Measurements from ENCODE around the gene ZNF197.
"Not testable (repeated sequence)": the region's sequence is repeated elsewhere in the genome, so short reads cannot be mapped to it uniquely, and the experiment has no call there.

DNA sequence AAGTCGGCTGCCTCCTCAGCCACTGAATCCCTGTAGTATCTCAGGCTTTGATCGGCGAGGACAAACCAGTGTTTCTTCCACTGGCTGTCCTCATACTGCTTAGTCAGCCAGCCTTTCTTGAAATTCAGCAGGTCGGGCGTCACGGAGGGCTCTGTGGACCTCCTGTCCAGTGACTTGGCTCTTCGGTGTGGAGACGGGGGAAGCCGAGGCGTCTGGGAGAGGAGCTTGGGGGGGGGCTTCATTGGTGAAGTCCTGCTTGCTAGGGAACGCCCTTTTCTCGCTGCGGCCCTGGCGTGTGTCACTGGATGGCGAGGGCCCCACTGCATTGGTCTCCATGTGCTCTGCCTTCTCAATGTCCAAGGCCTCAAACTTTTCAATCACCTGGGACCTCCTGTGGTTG is 45.1 kb upstream of the ZNF197 start:
- not testable (repeated sequence) for TF ChIP-seq POLR2A (IDR thresholded peaks at IDR 0.05; ENCODE audit: insufficient read depth in 1 of 2, low read depth in 2 of 2, low read length in 2 of 2); BHLHE40 (IDR thresholded peaks at IDR 0.05; ENCODE audit: low read length); PLRG1 (conservative IDR thresholded peaks at IDR 0.05); CBX5 (CRISPR knock-in tag; IDR thresholded peaks at IDR 0.05; ENCODE audit: borderline replicate concordance); DR1 (CRISPR knock-in tag; IDR thresholded peaks at IDR 0.05); ZBTB20 (CRISPR knock-in tag; IDR thresholded peaks at IDR 0.05; ENCODE audit: borderline replicate concordance, low read depth); FOXM1 (CRISPR knock-in tag; IDR thresholded peaks at IDR 0.05); HOXA3 (CRISPR knock-in tag; IDR thresholded peaks at IDR 0.05); ZFX (CRISPR knock-in tag; IDR thresholded peaks at IDR 0.05; ENCODE audit: low read depth); TARDBP (CRISPR knock-in tag; IDR thresholded peaks at IDR 0.05); NBN (conservative IDR thresholded peaks at IDR 0.05)
- TF ChIP-seq, protein P1, sequence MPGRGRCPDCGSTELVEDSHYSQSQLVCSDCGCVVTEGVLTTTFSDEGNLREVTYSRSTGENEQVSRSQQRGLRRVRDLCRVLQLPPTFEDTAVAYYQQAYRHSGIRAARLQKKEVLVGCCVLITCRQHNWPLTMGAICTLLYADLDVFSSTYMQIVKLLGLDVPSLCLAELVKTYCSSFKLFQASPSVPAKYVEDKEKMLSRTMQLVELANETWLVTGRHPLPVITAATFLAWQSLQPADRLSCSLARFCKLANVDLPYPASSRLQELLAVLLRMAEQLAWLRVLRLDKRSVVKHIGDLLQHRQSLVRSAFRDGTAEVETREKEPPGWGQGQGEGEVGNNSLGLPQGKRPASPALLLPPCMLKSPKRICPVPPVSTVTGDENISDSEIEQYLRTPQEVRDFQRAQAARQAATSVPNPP (CRISPR knock-in tag; IDR thresholded peaks at IDR 0.05) = not testable (repeated sequence)
